ENCODE results near the gene HASPIN.

DNA sequence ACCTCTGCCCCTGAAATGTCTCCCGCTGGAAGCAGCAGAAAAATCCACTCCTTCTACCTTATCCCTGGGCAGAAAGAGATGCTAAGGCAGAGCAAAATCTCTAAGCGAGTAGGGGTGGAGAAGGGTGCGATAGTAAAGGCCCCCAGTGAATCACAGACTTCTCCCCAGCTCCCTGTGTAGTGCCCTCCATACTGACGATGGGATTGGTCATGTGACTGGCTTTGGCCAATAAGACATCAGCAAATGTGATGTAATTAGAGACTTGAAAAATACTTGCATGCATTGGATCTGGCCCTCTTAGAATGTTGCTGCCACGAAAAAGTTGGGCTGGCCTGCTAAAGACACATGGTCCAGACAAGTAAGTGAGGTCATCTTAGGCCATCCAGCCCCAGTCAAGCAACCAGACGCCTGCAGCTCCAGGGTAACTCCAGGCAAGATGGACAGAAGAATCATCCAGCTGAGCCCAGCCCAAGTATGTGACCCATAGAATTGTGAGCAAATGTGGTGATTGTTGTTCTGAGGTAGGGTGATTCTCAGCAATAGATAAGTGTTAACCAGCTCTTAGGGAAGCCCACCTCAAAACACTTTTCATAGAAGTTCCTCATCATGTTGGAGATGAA, 36.0 kb downstream of the HASPIN start:
- TF ChIP-seq TAF1 (IDR thresholded peaks at IDR 0.05; ENCODE audit: low read depth, low read length) (no peak), POLR2A (IDR thresholded peaks at IDR 0.05; ENCODE audit: low read depth, low read length) (no peak), POLR2AphosphoS5 (IDR thresholded peaks at IDR 0.05; ENCODE audit: low read depth, low read length) (no peak), SPI1 (IDR thresholded peaks at IDR 0.05; ENCODE audit: low read depth, low read length) (no peak), POU2F2 (IDR thresholded peaks at IDR 0.05; ENCODE audit: low read depth, low read length) (no peak), PAX5 (IDR thresholded peaks at IDR 0.05; ENCODE audit: insufficient read depth, low read length, severe bottlenecking) (no peak)
